HepG2 (cell line): ENCODE measurements around the gene DYNC2LI1. TPM values are rescaled to one million over a fixed set of nuclear protein-coding genes. Genes with fewer than 3 reads are reported as not detected.

ENCODE experiments used
- ATAC-seq: fragments of 200-7000 bp; cut with Tn5 transposase; 3 replicates; pipeline ENCODE4 v1.9.1; 2020; ENCODE audit warnings: mild to moderate bottlenecking, moderate library complexity
- BruUV-seq: library from RNA; stranded (reverse); fragments of 400-500 nt; replicated peaks from 2 replicates; lab custom pipeline; 2021; lab: Mats Ljungman, UMichigan
- CTCF ChIA-PET: fragments of 300-600 bp; formaldehyde crosslinking; extraction: SDS; loops from one replicate; lab custom pipeline; 2021; ENCODE audit warnings: low total read pairs, inconsistent platforms, low intra/inter-chr PET ratio; lab: Yijun Ruan, JAX
- POLR2A ChIA-PET: fragments of 350-600 bp; sonication (Branson Sonifier 250); formaldehyde crosslinking; loops from one replicate; lab custom pipeline; 2020; ENCODE audit warnings: antibody characterized with exemption, inconsistent platforms; lab: Yijun Ruan, JAX
- DNase-seq: peaks from one replicate; pipeline ENCODE4 v3.0.0-alpha.2; 2015; ENCODE audit warnings: low spot score
- FAIRE-seq: peaks from 3 replicates; lab custom pipeline; 2011; peaks lifted over from hg19 to GRCh38; lab: Jason Lieb, UNC
- H2AFZ ChIP-seq: one replicate; pipeline ENCODE4 v1.6.1; 2011; ENCODE audit warnings: low read length, inconsistent platforms
- H3K27ac ChIP-seq: fragments of 300-600 bp; 3 replicates; pipeline ENCODE4 v1.8.0; 2011; ENCODE audit warnings: mixed run types, mild to moderate bottlenecking, mixed read lengths, low read length, inconsistent platforms; ENCODE audit not compliant: insufficient read depth; ENCODE audit errors: extremely low read length
- H3K27me3 ChIP-seq, 2 experiments: fragments of 200-600 bp in 1 of 2; 2 replicates in 1 of 2; 3 replicates in 1 of 2; pipeline versions ENCODE4 v1.6.0 to v1.8.0; 2011; ENCODE audit warnings: low read length in 2 of 2, mild to moderate bottlenecking in 2 of 2, moderate library complexity in 2 of 2, inconsistent platforms in 1 of 2; ENCODE audit not compliant: insufficient read depth in 2 of 2, control insufficient read depth in 1 of 2
- H3K36me3 ChIP-seq, 2 experiments: fragments of 200-600 bp in 1 of 2; replicated peaks in 1 of 2; 2 replicates in 1 of 2; 3 replicates in 1 of 2; pipeline versions ENCODE4 v1.5.1 to v1.8.0; 2011; ENCODE audit warnings: low read length in 2 of 2, inconsistent platforms in 1 of 2; ENCODE audit not compliant: insufficient read depth in 2 of 2, control insufficient read depth in 1 of 2
- H3K4me1 ChIP-seq: 2 replicates; pipeline ENCODE4 v1.5.1; 2012; ENCODE audit warnings: low read length, inconsistent platforms; ENCODE audit not compliant: insufficient read depth
- H3K4me2 ChIP-seq: 2 replicates; pipeline ENCODE4 v1.6.0; 2011; ENCODE audit warnings: low read depth, low read length, inconsistent platforms
- H3K4me3 ChIP-seq, 3 experiments: fragments of 200-600 bp in 1 of 3; sonication (generic), shearing (Covaris generic) in 1 of 3; replicated peaks in 1 of 3; 2 replicates each; pipeline ENCODE4 v1.5.1; 2011 to 2016; ENCODE audit warnings: low read length in 3 of 3, inconsistent platforms in 2 of 3, low read depth in 2 of 3, mild to moderate bottlenecking in 2 of 3, control low read depth in 1 of 3, mixed read lengths in 1 of 3; ENCODE audit not compliant: insufficient read depth in 1 of 3
- H3K79me2 ChIP-seq: one replicate; pipeline ENCODE4 v1.6.1; 2011; ENCODE audit warnings: low read length, inconsistent platforms; ENCODE audit not compliant: insufficient read depth
- H3K9ac ChIP-seq: 2 replicates; pipeline ENCODE4 v1.6.0; 2011; ENCODE audit warnings: mild to moderate bottlenecking, low read depth, low read length, inconsistent platforms; ENCODE audit not compliant: insufficient read depth
- H3K9me3 ChIP-seq: 2 replicates; pipeline ENCODE4 v1.5.1; 2012; ENCODE audit warnings: mild to moderate bottlenecking, low read length
- H4K20me1 ChIP-seq: 2 replicates; pipeline ENCODE4 v1.6.0; 2011; ENCODE audit warnings: inconsistent platforms, mild to moderate bottlenecking, low read length, moderate library complexity; ENCODE audit not compliant: insufficient read depth
- FOSL2 ChIP-seq: sonication (generic); formaldehyde crosslinking; IDR thresholded peaks from 2 replicates; pipeline ENCODE4 v1.4.0; 2020; ENCODE audit warnings: missing genetic modification reagents
- IRF9 ChIP-seq: sonication (generic); formaldehyde crosslinking; IDR thresholded peaks from 2 replicates; pipeline ENCODE4 v1.8.0; 2022; ENCODE audit warnings: missing genetic modification reagents, mild to moderate bottlenecking, borderline replicate concordance
- MEIS1 ChIP-seq: sonication (generic); formaldehyde crosslinking; IDR thresholded peaks from 2 replicates; pipeline ENCODE4 v1.9.0; 2021; ENCODE audit warnings: mild to moderate bottlenecking, missing genetic modification reagents, moderate library complexity, borderline replicate concordance
- MTA1 ChIP-seq: sonication (generic); formaldehyde crosslinking; IDR thresholded peaks from 2 replicates; pipeline ENCODE4 v1.4.0; 2020; ENCODE audit warnings: missing genetic modification reagents, mild to moderate bottlenecking, borderline replicate concordance
- NCOA2 ChIP-seq: sonication (generic); formaldehyde crosslinking; IDR thresholded peaks from 2 replicates; pipeline ENCODE4 v1.8.0; 2022; ENCODE audit warnings: inconsistent platforms
- NONO ChIP-seq, 2 experiments: fragments of 450-650 bp in 1 of 2; sonication (generic) in 1 of 2; formaldehyde crosslinking in 1 of 2; IDR thresholded peaks in 1 of 2; conservative IDR thresholded peaks in 1 of 2; 2 replicates each; pipeline versions ENCODE4 v1.6.1 to v1.8.0; 2017 to 2022; ENCODE audit warnings: mild to moderate bottlenecking in 1 of 2, missing genetic modification reagents in 1 of 2, moderate library complexity in 1 of 2
- PAWR ChIP-seq: sonication (generic); formaldehyde crosslinking; IDR thresholded peaks from 2 replicates; pipeline ENCODE4 v1.4.0; 2020; ENCODE audit warnings: missing genetic modification reagents, mild to moderate bottlenecking, borderline replicate concordance
- PBX3 ChIP-seq: sonication (generic); formaldehyde crosslinking; IDR thresholded peaks from 2 replicates; pipeline ENCODE4 v1.8.1; 2023; ENCODE audit warnings: missing genetic modification reagents, inconsistent platforms, borderline replicate concordance
- TOE1 ChIP-seq: sonication (generic); formaldehyde crosslinking; IDR thresholded peaks from 2 replicates; pipeline ENCODE4 v1.4.0; 2020; ENCODE audit warnings: mild to moderate bottlenecking, missing genetic modification reagents
- ZIK1 ChIP-seq: sonication (generic); formaldehyde crosslinking; IDR thresholded peaks from 2 replicates; pipeline ENCODE4 v1.5.0; 2020; ENCODE audit warnings: mild to moderate bottlenecking, low read depth, missing genetic modification reagents, borderline replicate concordance
- ZNF230 ChIP-seq: sonication (generic); formaldehyde crosslinking; IDR thresholded peaks from 2 replicates; pipeline ENCODE4 v1.4.0; 2020; ENCODE audit warnings: mild to moderate bottlenecking, missing genetic modification reagents
- ZNF354B ChIP-seq: sonication (generic); formaldehyde crosslinking; IDR thresholded peaks from 2 replicates; pipeline ENCODE4 v1.8.0; 2022; ENCODE audit warnings: mild to moderate bottlenecking, missing genetic modification reagents
- ZNF839 ChIP-seq: sonication (generic); formaldehyde crosslinking; IDR thresholded peaks from 2 replicates; pipeline ENCODE4 v1.4.0; 2020; ENCODE audit warnings: missing genetic modification reagents, mild to moderate bottlenecking, borderline replicate concordance
- WGBS: methylation state at CpG from one replicate; pipeline ENCODE4 v1.1.6; 2017; ENCODE audit warnings: low lambda C conversion rate; 5-methylcytosine and 5-hydroxymethylcytosine counted together
- in situ Hi-C: cut with HindIII; loops from 2 replicates; pipeline ENCODE4 v1.10.0; 2017; ENCODE audit warnings: low pct_unique_long_range_greater_than_20kb; ENCODE audit not compliant: extremely low pct_ligation_motif_present
- intact Hi-C: fragments of 100-400 bp; cut with micrococcal nuclease; formaldehyde crosslinking; loops from one replicate; pipeline ENCODE4 v1.10.0; 2022; ENCODE audit not compliant: unreplicated experiment
- polyA plus RNA-seq, 8 experiments: library from polyadenylated mRNA; depleted of rRNA in 3 of 8; stranded (reverse) in 7 of 8; unstranded in 1 of 8; fragments of >200 nt; fragmentation: Illumina TruSeq in 4 of 8; extraction: Trizol in 4 of 8; gene quantifications; 2 replicates each; pipeline versions ENCODE4 v1.2.1 to v1.2.3, GENCODE V29; 2011 to 2016; ENCODE audit warnings: low read depth in 4 of 8, missing spikeins in 1 of 8, mixed read lengths in 1 of 8; ENCODE audit not compliant: insufficient read depth in 1 of 8
- total RNA-seq, 5 experiments: library from RNA; depleted of rRNA; stranded (reverse); fragments of >200 nt; fragmentation: Illumina TruSeq; extraction: Trizol; gene quantifications; 2 replicates each; pipeline ENCODE4 v1.2.3, GENCODE V29; 2016; ENCODE audit warnings: low read depth in 1 of 5
- TF ChIP-seq, protein P1 (sequence below): sonication (generic); formaldehyde crosslinking; IDR thresholded peaks from 2 replicates; pipeline ENCODE4 v1.4.0; 2020; ENCODE audit warnings: missing genetic modification reagents, low read depth, mild to moderate bottlenecking, borderline replicate concordance
- TF ChIP-seq, protein P2 (sequence below): sonication (generic); formaldehyde crosslinking; IDR thresholded peaks from 2 replicates; pipeline ENCODE4; 2020; ENCODE audit warnings: missing genetic modification reagents, mild to moderate bottlenecking, borderline replicate concordance

The DYNC2LI1 gene
- total and polyA plus RNA-seq, 2 of the 13 experiments (the other 11 are each of a cell fraction or from before 2014, with no cell fraction given), result 16.9 to 23.2 TPM

DNA sequence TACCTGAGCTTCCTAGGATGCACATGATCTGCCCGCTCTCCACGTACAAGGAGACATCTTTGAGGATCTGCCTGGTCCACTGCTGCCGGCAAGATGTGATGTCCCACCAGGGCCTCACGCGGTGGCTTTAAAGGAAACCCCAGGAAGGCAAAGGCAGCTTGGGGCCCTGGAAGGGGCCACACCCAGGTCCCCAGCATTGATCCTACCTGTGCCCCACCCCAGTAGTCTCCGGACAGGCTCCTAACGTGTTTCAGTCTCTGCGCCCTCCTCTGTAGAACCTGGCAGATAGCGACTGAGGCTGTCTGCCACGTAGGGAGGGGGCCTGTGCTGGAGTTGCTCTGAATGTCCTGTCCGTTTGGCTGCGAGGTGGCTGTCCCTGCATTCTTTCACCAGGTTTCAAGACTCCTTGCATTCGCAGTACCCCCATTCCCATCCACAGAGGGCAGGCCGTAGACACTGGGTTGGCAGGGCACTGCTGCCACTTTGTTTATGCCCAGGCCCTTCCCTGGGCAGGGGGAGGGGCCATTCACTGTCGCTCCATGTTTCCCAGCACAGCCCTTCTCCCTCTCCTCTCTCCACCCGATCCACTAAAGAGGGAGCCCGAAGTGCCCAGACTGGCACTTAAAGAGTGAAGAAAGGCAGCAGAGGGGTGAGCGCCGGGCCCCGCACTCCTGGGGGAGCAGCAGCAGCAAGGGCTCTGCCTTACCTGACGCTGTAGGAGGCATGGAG is 64.2 kb downstream of the DYNC2LI1 start:
- ATAC-seq (peak; percentile 28), DNase-seq (no peak), FAIRE-seq (no peak)
- no TSS peak for BruUV-seq
- ChIA-PET POLR2A (interaction anchor here (0.9 to 2.3 kb wide), 5 partner anchors 13 to 66 kb away, joined by 3 to 8 read pairs (median 3); no protein-coding TSS in a partner anchor), CTCF (no interaction called here)
- Histone ChIP-seq H3K4me2 (peak overlapping the region; percentile 89), H2AFZ (peak overlapping the region; percentile 38), H3K4me1 (peaks cover 50% of the 10 kb centered on the region), H4K20me1 (no peaks in the 10 kb centered on the region), H3K79me2 (peaks cover 34% of the 10 kb centered on the region), H3K27me3 (no peaks in the 10 kb centered on the region), H3K36me3 (peaks cover 2 to 19% of the 10 kb centered on the region in 2 experiments; a peak in 3 of 5 replicates), H3K9ac (peak overlapping the region; percentile 79), H3K27ac (peak overlapping the region; percentile 78), H3K9me3 (no peaks in the 10 kb centered on the region), H3K4me3 (peak overlapping the region; percentile 64 to 82 (median 79))
- 38% methylated on average over 15 of the region's 21 CpGs for WGBS
- intact Hi-C loops, result loop anchor here (2.0 kb wide), 1 partner anchor 29 kb away; no protein-coding TSS in a partner anchor
- in situ Hi-C loops, result no loop called here
- TF ChIP-seq FOSL2 (CRISPR knock-in tag) (peak; percentile 24; the same call in 1 of the 2 replicates), MEIS1 (CRISPR knock-in tag) (0 out of 2 replicates have a peak, but pooled peaks have one; percentile 18), PBX3 (CRISPR knock-in tag) (no peak), ZNF354B (CRISPR knock-in tag) (0 out of 2 replicates have a peak, but pooled peaks have one; percentile 32), IRF9 (CRISPR knock-in tag) (0 out of 2 replicates have a peak, but pooled peaks have one; percentile 8), NCOA2 (CRISPR knock-in tag) (no peak), ZIK1 (CRISPR knock-in tag) (0 out of 2 replicates have a peak, but pooled peaks have one; percentile 5), ZNF839 (CRISPR knock-in tag) (peak; percentile 74; the same call in 1 of the 2 replicates), ZNF230 (CRISPR knock-in tag) (0 out of 2 replicates have a peak, but pooled peaks have one; percentile 23), NONO (IDR thresholded peaks at IDR 0.05) (no peak), NONO (CRISPR knock-in tag; conservative IDR thresholded peaks at IDR 0.05) (peak; percentile 52; the same call in 1 of the 2 replicates), PAWR (CRISPR knock-in tag) (peak; percentile 73; the same call in 1 of the 2 replicates), TOE1 (CRISPR knock-in tag) (0 out of 2 replicates have a peak, but pooled peaks have one; percentile 12), MTA1 (CRISPR knock-in tag) (0 out of 2 replicates have a peak, but pooled peaks have one; percentile 51)
- TF ChIP-seq, protein P1, sequence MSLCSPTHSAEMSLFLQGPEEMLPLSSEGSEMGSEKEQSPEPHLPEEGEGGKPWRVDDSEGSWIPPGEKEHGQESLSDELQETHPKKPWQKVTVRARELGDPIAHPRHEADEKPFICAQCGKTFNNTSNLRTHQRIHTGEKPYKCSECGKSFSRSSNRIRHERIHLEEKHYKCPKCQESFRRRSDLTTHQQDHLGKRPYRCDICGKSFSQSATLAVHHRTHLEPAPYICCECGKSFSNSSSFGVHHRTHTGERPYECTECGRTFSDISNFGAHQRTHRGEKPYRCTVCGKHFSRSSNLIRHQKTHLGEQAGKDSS, result peak; percentile 79; the same call in 1 of the 2 replicates
- TF ChIP-seq, protein P2, sequence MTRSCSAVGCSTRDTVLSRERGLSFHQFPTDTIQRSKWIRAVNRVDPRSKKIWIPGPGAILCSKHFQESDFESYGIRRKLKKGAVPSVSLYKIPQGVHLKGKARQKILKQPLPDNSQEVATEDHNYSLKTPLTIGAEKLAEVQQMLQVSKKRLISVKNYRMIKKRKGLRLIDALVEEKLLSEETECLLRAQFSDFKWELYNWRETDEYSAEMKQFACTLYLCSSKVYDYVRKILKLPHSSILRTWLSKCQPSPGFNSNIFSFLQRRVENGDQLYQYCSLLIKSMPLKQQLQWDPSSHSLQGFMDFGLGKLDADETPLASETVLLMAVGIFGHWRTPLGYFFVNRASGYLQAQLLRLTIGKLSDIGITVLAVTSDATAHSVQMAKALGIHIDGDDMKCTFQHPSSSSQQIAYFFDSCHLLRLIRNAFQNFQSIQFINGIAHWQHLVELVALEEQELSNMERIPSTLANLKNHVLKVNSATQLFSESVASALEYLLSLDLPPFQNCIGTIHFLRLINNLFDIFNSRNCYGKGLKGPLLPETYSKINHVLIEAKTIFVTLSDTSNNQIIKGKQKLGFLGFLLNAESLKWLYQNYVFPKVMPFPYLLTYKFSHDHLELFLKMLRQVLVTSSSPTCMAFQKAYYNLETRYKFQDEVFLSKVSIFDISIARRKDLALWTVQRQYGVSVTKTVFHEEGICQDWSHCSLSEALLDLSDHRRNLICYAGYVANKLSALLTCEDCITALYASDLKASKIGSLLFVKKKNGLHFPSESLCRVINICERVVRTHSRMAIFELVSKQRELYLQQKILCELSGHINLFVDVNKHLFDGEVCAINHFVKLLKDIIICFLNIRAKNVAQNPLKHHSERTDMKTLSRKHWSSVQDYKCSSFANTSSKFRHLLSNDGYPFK, result 0 out of 2 replicates have a peak, but pooled peaks have one; percentile 4
